Colonic mucosa (tissue), 4 donors: Measurements from ENCODE around the gene TNFSF12. TPM values are rescaled to one million over a fixed set of nuclear protein-coding genes. Genes with fewer than 3 reads are reported as not detected.
"Not testable (repeated sequence)": the region's sequence is repeated elsewhere in the genome, so short reads cannot be mapped to it uniquely, and the experiment has no call there.

ENCODE experiments used
- DNase-seq: peaks from one replicate; pipeline ENCODE4 v3.0.0-alpha.2; 2020
- H3K27ac ChIP-seq: fragments of 200-600 bp; one replicate; pipeline ENCODE4 v1.8.0; 2021
- H3K27me3 ChIP-seq: fragments of 200-600 bp; one replicate; pipeline ENCODE4 v1.8.0; 2021
- H3K36me3 ChIP-seq: fragments of 200-600 bp; one replicate; pipeline ENCODE4 v1.8.0; 2021
- H3K4me1 ChIP-seq: fragments of 200-600 bp; one replicate; pipeline ENCODE4 v1.8.0; 2021; ENCODE audit warnings: mild to moderate bottlenecking
- H3K4me3 ChIP-seq: fragments of 200-600 bp; one replicate; pipeline ENCODE4 v1.8.0; 2021
- H3K9ac ChIP-seq, 2 donors: one replicate each; pipeline ENCODE4 v1.7.0; 2013; ENCODE audit warnings: control low read depth in 2 of 2, low read depth in 2 of 2, low read length in 2 of 2
- H3K9me3 ChIP-seq: fragments of 200-600 bp; one replicate; pipeline ENCODE4 v1.8.0; 2021
- CTCF ChIP-seq: fragments of 200-600 bp; IDR thresholded peaks from one replicate; pipeline ENCODE4 v1.8.0; 2022; ENCODE audit warnings: antibody characterized with exemption, mild to moderate bottlenecking
- intact Hi-C: fragments of 100-400 bp; cut with DNase I; formaldehyde crosslinking; loops from one replicate; pipeline ENCODE4 v1.14.1; 2022
- total RNA-seq, 2 donors: library from RNA; stranded (reverse); fragmentation: NEBNext Ultra II Directional in 1 of 2; extraction: Animal tissue kit (Norgen Biotek cat#: 25700) in 1 of 2; gene quantifications; one replicate each; pipeline ENCODE4 v1.2.1, GENCODE V29; 2021
- donor health status: healthy.
- donor health status: DM: no; HTN: no; CAD: no.
- donor health status: DM: no; HTN: no; CAD: no.

TNFSF12 gene
- total RNA-seq, 2 donors from 2014 or later = 11.4 to 18.3 TPM

DNA sequence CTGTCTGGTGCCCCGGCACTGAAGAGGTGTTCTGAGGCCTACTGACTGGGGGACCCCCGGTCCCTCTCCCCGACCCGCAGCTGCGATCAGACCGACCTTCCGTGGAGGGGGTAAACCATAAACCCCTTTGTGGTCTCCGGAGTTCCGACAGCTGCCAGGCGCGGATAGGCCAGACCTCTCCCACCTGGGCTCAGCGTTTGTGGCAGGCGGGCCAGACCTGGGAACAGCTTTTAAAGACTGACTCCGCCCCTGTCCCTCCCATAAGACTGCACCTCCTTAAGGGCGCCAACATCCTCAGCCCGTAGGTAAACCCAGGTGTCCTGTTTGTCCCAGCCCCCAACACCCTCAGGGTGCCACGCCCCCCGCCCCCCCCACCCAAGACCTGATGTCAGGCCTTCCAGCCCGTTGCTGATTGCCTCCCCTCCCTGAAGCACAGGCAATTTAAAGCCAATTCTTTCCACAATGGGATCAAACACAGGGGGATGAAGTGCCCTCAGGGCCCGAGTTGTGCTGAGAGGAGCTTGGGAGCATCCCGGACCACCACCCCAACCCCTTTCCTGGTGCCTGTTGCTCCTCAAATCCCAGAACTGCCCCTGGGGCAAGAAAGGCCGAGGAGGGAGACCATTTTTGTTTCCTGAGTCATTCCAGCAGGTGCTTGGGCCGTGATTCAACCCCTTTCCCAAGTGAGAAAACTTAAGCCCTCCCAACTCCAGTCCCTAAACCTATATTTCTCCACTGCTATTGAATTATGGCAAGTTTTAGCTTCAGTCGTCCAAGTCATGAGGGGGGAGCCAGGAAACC, 41.2 kb downstream of the TNFSF12 start, which contains the start of gene SOX15:
Gene SOX15 (minus strand): TSS at position 204 of the 801 bp plus-strand sequence. CDS start 418 bp downstream, outside the sequence.
- intact Hi-C loops = loop anchor here (10.0 kb wide), 1 partner anchor 155 kb away; the partner anchor contains the start of genes FGF11 and TMEM102
- no peak within 1 kb of the TSS for H3K27ac ChIP-seq

DNA sequence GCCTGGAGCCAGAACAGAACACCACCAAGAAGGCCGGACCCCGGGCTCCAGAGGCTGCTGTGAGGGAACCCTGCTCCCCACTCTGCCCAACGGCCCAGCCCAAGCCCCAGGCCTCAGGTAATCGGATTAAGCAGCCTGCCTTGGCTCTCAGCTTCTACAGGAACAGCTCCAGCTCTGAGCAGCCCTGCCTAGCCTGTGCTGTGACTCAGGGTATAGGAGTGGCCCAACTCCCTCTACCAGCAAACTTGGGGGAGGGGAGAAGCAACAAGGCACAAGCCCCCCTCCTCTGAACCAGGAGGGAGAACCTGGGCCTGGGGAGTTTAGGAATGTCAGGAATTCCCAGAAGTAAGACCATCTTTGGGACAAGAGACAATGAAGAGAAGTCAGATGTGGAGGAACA, 41.9 kb downstream of the TNFSF12 start:
- no peaks in the 10 kb centered on the region for H3K27me3 ChIP-seq
- no peak for DNase-seq
- H3K4me1 ChIP-seq = peaks cover 3% of the 10 kb centered on the region
- TF ChIP-seq CTCF = no peak
- no peak overlapping the region for H3K27ac ChIP-seq
- H3K9me3 ChIP-seq = no peaks in the 10 kb centered on the region
- H3K9ac ChIP-seq = no peak overlapping the region
- H3K36me3 ChIP-seq = peaks cover 45% of the 10 kb centered on the region
- H3K4me3 ChIP-seq = no peak overlapping the region
- intact Hi-C loops = no loop called here

More for the DNA sequence above, 41.2 kb downstream of the TNFSF12 start, which contains the start of gene SOX15:
- H3K9me3 ChIP-seq = no peaks in the 10 kb centered on the region
- H3K4me1 ChIP-seq = peaks cover 3% of the 10 kb centered on the region
- peak within 1 kb of the TSS; percentile 28 for H3K4me3 ChIP-seq
- H3K36me3 ChIP-seq = peaks cover 38% of the 10 kb centered on the region
- no peaks in the 10 kb centered on the region for H3K27me3 ChIP-seq
- peak within 1 kb of the TSS in 1 of 2 donors; percentile 46 for H3K9ac ChIP-seq
- peak; percentile 42 for DNase-seq
- no peak for TF ChIP-seq CTCF

GRCh38 chr17:7591596-7591995, 42.7 kb downstream of the TNFSF12 start:
- H3K9ac ChIP-seq = no peak overlapping the region

GRCh38 chr17:7592422-7593021, 43.7 kb downstream of the TNFSF12 start:
- H3K4me1 ChIP-seq = peaks cover 3% of the 10 kb centered on the region
- no peak overlapping the region for H3K4me3 ChIP-seq
- DNase-seq = no peak
- H3K9me3 ChIP-seq = no peaks in the 10 kb centered on the region
- TF ChIP-seq CTCF = no peak
- H3K27me3 ChIP-seq = no peaks in the 10 kb centered on the region
- intact Hi-C loops = no loop called here
- no peak overlapping the region for H3K27ac ChIP-seq
- H3K36me3 ChIP-seq = peaks cover 53% of the 10 kb centered on the region
- H3K9ac ChIP-seq = no peak overlapping the region

More at GRCh38 chr17:7591596-7591995, 42.7 kb downstream of the TNFSF12 start:
- intact Hi-C loops = no loop called here
- no peaks in the 10 kb centered on the region for H3K27me3 ChIP-seq
- peaks cover 47% of the 10 kb centered on the region for H3K36me3 ChIP-seq
- peaks cover 3% of the 10 kb centered on the region for H3K4me1 ChIP-seq
- TF ChIP-seq CTCF = no peak
- no peak for DNase-seq
- H3K4me3 ChIP-seq = no peak overlapping the region
- no peak overlapping the region for H3K27ac ChIP-seq
- H3K9me3 ChIP-seq = no peaks in the 10 kb centered on the region

DNA sequence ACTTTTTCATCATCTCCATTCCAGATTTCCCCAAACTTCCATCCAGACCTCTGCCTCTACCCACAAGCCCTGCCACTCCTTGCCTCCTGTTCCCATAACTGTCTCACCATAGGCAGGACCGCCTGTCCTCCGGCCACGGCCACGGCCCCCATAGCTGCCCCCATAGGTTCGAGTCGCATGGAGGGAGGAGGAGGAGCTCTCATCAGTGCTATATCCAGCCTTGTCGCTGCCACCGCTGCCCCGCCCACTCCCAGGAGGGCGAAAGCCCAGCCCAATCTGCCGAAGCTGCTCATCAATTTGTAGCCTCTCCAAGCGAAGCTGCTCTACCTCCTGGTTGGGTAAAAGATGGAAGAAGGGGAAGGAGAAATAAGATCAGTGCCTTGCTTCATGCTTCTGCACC, 44.4 kb downstream of the TNFSF12 start:
- Histone ChIP-seq H3K9ac (no peak overlapping the region), H3K36me3 (peaks cover 53% of the 10 kb centered on the region), H3K9me3 (no peaks in the 10 kb centered on the region), H3K27ac (no peak overlapping the region), H3K4me1 (peaks cover 3% of the 10 kb centered on the region), H3K27me3 (no peaks in the 10 kb centered on the region), H3K4me3 (no peak overlapping the region)
- intact Hi-C loops = no loop called here
- DNase-seq = no peak
- TF ChIP-seq CTCF = no peak

- peaks cover 48% of the 10 kb centered on the region for H3K36me3 ChIP-seq
Measured at GRCh38 chr17:7597561-7597960, 48.7 kb downstream of the TNFSF12 start.

More at GRCh38 chr17:7597561-7597960, 48.7 kb downstream of the TNFSF12 start:
- H3K4me1 ChIP-seq, H3K27ac ChIP-seq, H3K9ac ChIP-seq, H3K4me3 ChIP-seq, H3K9me3 ChIP-seq, H3K27me3 ChIP-seq, DNase-seq, intact Hi-C loops: not testable (repeated sequence)
